Measurements from ENCODE around the gene ST6GALNAC3. TPM values are rescaled to one million over a fixed set of nuclear protein-coding genes. Genes with fewer than 3 reads are reported as not detected.
"Not testable (repeated sequence)": the region's sequence is repeated elsewhere in the genome, so short reads cannot be mapped to it uniquely, and the experiment has no call there.

The ST6GALNAC3 gene
- polyA plus RNA-seq, 4 donors = under 0.01 to 21.7 (median 2.6) TPM

DNA sequence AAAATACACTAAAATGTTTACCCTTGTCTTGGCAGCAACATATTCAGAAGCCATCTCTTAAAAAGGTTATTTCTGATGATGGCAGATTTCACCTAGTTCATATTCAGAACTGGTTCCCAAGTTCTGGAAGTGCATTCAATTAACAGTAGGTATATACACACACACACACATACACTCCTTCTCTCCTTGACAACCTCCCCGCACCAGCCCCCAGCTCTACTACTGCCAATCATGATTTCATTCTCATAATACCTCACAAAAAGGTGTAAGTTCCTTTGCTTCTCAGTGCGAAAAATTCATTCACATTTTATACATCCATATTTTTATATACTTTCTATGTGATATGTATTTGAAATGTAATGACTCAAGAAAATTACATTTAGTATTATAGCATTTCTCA lies 564.6 kb downstream of the ST6GALNAC3 start:
- Histone ChIP-seq H3K9me3 (ENCODE audit: control insufficient read depth in 2 of 2, insufficient read depth in 1 of 2, low read depth in 1 of 2, low read length in 1 of 2) (no peaks in the 10 kb centered on the region), H3K36me3 (ENCODE audit: control insufficient read depth in 3 of 3, insufficient read depth in 2 of 3, low read depth in 1 of 3, low read length in 3 of 3) (no peaks in the 10 kb centered on the region), H3K27me3 (ENCODE audit: control insufficient read depth in 3 of 3, insufficient read depth in 3 of 3, low read length in 3 of 3) (no peaks in the 10 kb centered on the region), H3K4me1 (ENCODE audit: control insufficient read depth in 3 of 3, insufficient read depth in 2 of 3, low read depth in 1 of 3, low read length in 2 of 3) (no peaks in the 10 kb centered on the region), H3K27ac (ENCODE audit: low read depth in 1 of 3, low read length in 2 of 3) (no peak overlapping the region), H3K4me3 (ENCODE audit: low read depth in 1 of 3, low read length in 3 of 3) (no peak overlapping the region)
- no peak for FAIRE-seq
- no peak for DNase-seq
- WGBS, 3 donors = 92 to 98% (median 94%) methylated on average over 2 of the region's 2 CpGs

DNA sequence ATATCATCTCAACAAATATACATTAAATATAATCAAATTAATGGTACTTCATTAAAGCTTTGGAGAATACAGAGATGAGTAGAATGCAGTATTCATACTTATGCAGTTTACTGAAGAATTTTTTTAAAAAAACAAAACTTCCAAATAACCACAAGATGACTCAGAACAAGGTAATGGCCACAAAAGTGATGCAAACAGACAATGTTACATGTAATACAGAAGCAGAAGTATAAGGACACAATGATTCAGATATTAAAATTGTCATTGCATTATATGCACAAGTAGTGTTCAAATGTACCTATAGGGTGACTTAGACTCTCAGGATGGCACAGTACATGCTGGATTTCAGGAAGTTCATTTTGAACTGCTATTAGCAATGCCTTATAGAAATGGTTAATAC lies 565.5 kb downstream of the ST6GALNAC3 start:
- no peak for DNase-seq
- no peak overlapping the region for H3K27ac ChIP-seq (ENCODE audit: low read depth in 1 of 3, low read length in 2 of 3)
- H3K9me3 ChIP-seq (ENCODE audit: control insufficient read depth in 2 of 2, insufficient read depth in 1 of 2, low read depth in 1 of 2, low read length in 1 of 2) = no peaks in the 10 kb centered on the region
- no peaks in the 10 kb centered on the region for H3K27me3 ChIP-seq (ENCODE audit: control insufficient read depth in 3 of 3, insufficient read depth in 3 of 3, low read length in 3 of 3)
- H3K4me3 ChIP-seq (ENCODE audit: low read depth in 1 of 3, low read length in 3 of 3) = no peak overlapping the region
- H3K4me1 ChIP-seq (ENCODE audit: control insufficient read depth in 3 of 3, insufficient read depth in 2 of 3, low read depth in 1 of 3, low read length in 2 of 3) = no peaks in the 10 kb centered on the region
- no peaks in the 10 kb centered on the region for H3K36me3 ChIP-seq (ENCODE audit: control insufficient read depth in 3 of 3, insufficient read depth in 2 of 3, low read depth in 1 of 3, low read length in 3 of 3)
- FAIRE-seq = no peak

DNA sequence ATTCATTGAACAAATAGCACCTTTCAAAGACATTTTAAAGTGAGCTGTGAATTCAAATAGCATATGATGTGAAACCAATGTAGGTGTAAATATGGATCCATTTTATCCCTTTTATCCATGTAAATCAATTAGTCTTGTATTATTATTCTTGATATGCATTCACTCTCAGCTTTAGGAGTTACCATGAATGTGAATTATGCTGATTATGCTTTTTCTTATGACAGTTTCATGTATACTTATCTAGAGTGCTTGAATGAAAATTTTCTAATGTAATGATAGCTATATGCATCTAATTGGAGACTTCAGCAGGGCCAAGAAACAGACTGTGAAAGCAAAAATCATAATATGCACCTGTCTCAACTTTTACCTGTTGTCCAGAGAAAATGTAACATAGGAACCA lies 566.2 kb downstream of the ST6GALNAC3 start:
- H3K27me3 ChIP-seq (ENCODE audit: control insufficient read depth in 3 of 3, insufficient read depth in 3 of 3, low read length in 3 of 3) = no peaks in the 10 kb centered on the region
- no peaks in the 10 kb centered on the region for H3K36me3 ChIP-seq (ENCODE audit: control insufficient read depth in 3 of 3, insufficient read depth in 2 of 3, low read depth in 1 of 3, low read length in 3 of 3)
- FAIRE-seq (no peak), DNase-seq (no peak)
- H3K4me1 ChIP-seq (ENCODE audit: control insufficient read depth in 3 of 3, insufficient read depth in 2 of 3, low read depth in 1 of 3, low read length in 2 of 3) = no peaks in the 10 kb centered on the region
- H3K27ac ChIP-seq (ENCODE audit: low read depth in 1 of 3, low read length in 2 of 3) = no peak overlapping the region
- H3K4me3 ChIP-seq (ENCODE audit: low read depth in 1 of 3, low read length in 3 of 3) = no peak overlapping the region
- H3K9me3 ChIP-seq (ENCODE audit: control insufficient read depth in 2 of 2, insufficient read depth in 1 of 2, low read depth in 1 of 2, low read length in 1 of 2) = no peaks in the 10 kb centered on the region

DNA sequence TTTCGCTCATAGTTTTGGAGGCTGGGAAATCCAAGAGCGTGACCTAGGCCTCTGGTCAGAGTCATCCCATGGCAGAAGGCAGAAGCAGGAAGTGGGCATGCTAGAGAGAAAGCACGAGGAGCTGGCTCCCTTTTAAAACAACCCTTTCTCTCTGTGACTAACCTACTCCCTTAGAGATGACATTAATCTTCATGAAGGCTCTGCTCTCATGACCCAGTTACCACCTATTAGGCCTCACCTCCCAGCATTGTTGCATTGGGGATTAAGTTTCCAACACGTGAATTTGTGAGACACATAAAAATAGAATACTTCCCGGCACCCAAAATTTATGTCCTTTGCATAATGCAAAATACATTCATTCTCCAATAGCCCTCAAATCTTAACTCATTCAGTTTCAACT lies 569.6 kb downstream of the ST6GALNAC3 start:
- Histone ChIP-seq H3K36me3 (ENCODE audit: control insufficient read depth in 3 of 3, insufficient read depth in 2 of 3, low read depth in 1 of 3, low read length in 3 of 3) (no peaks in the 10 kb centered on the region), H3K4me3 (ENCODE audit: low read depth in 1 of 3, low read length in 3 of 3) (no peak overlapping the region), H3K4me1 (ENCODE audit: control insufficient read depth in 3 of 3, insufficient read depth in 2 of 3, low read depth in 1 of 3, low read length in 2 of 3) (no peaks in the 10 kb centered on the region), H3K9me3 (ENCODE audit: control insufficient read depth in 2 of 2, insufficient read depth in 1 of 2, low read depth in 1 of 2, low read length in 1 of 2) (no peaks in the 10 kb centered on the region), H3K27me3 (ENCODE audit: control insufficient read depth in 3 of 3, insufficient read depth in 3 of 3, low read length in 3 of 3) (no peaks in the 10 kb centered on the region), H3K27ac (ENCODE audit: low read depth in 1 of 3, low read length in 2 of 3) (no peak overlapping the region)
- DNase-seq = no peak
- 82 to 87% (median 83%) methylated on average over 5 of the region's 5 CpGs for whole genome bisulfite sequencing, 3 donors
- FAIRE-seq = no peak

DNA sequence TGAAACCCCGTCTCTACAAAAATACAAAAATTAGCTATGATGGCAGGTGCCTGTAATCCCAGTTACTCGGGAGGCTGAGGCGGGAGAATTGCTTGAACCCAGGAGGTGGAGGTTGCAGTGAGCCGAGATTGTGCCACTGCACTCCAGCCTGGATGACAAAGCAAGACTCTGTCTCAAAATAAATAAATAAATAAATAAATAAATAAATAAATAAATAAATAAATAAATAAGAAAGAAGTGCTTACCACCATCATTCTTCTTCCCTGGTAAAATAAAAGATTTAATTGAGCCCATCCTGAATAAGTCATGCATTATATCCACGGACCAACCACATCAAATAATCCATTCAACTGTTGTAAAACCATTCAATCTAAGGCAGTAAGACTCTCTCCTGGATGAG lies 578.3 kb downstream of the ST6GALNAC3 start:
- FAIRE-seq; H3K27me3 ChIP-seq (ENCODE audit: control insufficient read depth in 3 of 3, insufficient read depth in 3 of 3, low read length in 3 of 3); H3K27ac ChIP-seq (ENCODE audit: low read depth in 1 of 3, low read length in 2 of 3); DNase-seq; H3K4me3 ChIP-seq (ENCODE audit: low read depth in 1 of 3, low read length in 3 of 3); H3K36me3 ChIP-seq (ENCODE audit: control insufficient read depth in 3 of 3, insufficient read depth in 2 of 3, low read depth in 1 of 3, low read length in 3 of 3); H3K4me1 ChIP-seq (ENCODE audit: control insufficient read depth in 3 of 3, insufficient read depth in 2 of 3, low read depth in 1 of 3, low read length in 2 of 3): not testable (repeated sequence)
- WGBS, 3 donors = 89 to 93% (median 92%) methylated on average over 5 of the region's 5 CpGs
- peaks cover 2 to 11% of the 10 kb centered on the region in 2 donors for H3K9me3 ChIP-seq (ENCODE audit: control insufficient read depth in 2 of 2, insufficient read depth in 1 of 2, low read depth in 1 of 2, low read length in 1 of 2)

DNA sequence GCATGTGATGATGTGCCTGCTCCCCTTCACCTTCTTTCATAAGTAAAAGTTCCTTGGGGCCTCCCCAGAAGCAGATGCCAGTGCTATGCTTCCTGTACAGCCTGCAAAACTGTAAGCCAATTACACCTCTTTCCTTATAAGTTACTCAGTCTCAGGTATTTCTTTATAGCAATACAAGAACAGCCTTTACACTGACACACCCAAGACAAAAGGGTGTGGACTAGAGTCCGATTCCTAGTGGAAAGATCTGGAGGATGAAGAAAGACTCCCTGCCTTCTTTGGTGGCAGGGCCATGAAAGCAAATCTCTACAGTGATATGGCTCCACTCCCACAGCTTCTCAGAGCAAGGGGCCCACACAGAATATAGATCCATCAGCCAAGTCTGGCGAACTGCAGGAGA lies 583.1 kb downstream of the ST6GALNAC3 start:
- FAIRE-seq (no peak), DNase-seq (peak; percentile 32 to 67)
- no peak overlapping the region for H3K27ac ChIP-seq (ENCODE audit: low read depth in 1 of 3, low read length in 2 of 3)
- H3K4me3 ChIP-seq (ENCODE audit: low read depth in 1 of 3, low read length in 3 of 3) = no peak overlapping the region
- no peaks in the 10 kb centered on the region for H3K27me3 ChIP-seq (ENCODE audit: control insufficient read depth in 3 of 3, insufficient read depth in 3 of 3, low read length in 3 of 3)
- peaks cover 0 to 9% of the 10 kb centered on the region in 2 donors for H3K9me3 ChIP-seq (ENCODE audit: control insufficient read depth in 2 of 2, insufficient read depth in 1 of 2, low read depth in 1 of 2, low read length in 1 of 2)
- WGBS, 3 donors = 47 to 71% (median 54%) methylated on average over 2 of the region's 2 CpGs
- no peaks in the 10 kb centered on the region for H3K4me1 ChIP-seq (ENCODE audit: control insufficient read depth in 3 of 3, insufficient read depth in 2 of 3, low read depth in 1 of 3, low read length in 2 of 3)
- no peaks in the 10 kb centered on the region for H3K36me3 ChIP-seq (ENCODE audit: control insufficient read depth in 3 of 3, insufficient read depth in 2 of 3, low read depth in 1 of 3, low read length in 3 of 3)

DNA sequence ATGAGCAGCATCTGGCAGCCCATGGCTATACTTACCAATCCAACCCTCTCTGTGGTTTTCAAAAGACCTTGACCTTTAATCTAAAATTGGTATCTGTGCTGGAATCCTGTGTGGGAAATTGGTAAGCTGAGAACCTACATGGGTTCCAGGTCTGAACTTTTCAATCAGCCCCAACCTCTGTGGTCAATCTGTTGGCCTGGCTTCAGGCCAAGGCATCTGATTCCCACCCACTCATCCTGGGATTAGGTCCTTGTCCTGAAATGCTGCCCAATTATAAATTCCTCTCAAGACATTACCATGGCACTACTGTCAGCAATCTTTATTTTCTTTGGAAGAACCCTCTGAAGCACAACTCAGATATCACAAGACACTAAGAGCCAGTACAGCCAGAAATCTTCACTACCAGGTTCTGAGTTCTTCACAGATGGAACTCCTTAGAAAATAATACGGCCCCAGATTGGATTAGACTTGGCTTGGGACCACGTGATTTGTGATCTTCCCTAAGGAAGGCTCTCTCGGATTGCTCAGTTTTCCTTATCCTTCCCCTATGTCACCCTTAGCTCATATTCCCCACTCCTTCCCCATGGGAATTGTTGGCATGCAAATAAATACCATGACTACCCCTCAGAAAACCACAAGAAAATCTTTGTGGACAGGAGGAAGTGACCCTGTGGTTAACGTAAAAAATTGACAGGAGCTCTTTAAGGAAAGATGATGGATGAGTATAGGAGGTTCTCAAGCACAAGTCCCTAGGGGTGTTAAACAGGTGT lies 584.8 kb downstream of the ST6GALNAC3 start:
- Histone ChIP-seq H3K4me3 (ENCODE audit: low read depth in 1 of 3, low read length in 3 of 3) (no peak overlapping the region), H3K9me3 (ENCODE audit: control insufficient read depth in 2 of 2, insufficient read depth in 1 of 2, low read depth in 1 of 2, low read length in 1 of 2) (peaks cover 0 to 9% of the 10 kb centered on the region in 2 donors), H3K4me1 (ENCODE audit: control insufficient read depth in 3 of 3, insufficient read depth in 2 of 3, low read depth in 1 of 3, low read length in 2 of 3) (no peaks in the 10 kb centered on the region), H3K36me3 (ENCODE audit: control insufficient read depth in 3 of 3, insufficient read depth in 2 of 3, low read depth in 1 of 3, low read length in 3 of 3) (no peaks in the 10 kb centered on the region), H3K27ac (ENCODE audit: low read depth in 1 of 3, low read length in 2 of 3) (no peak overlapping the region), H3K27me3 (ENCODE audit: control insufficient read depth in 3 of 3, insufficient read depth in 3 of 3, low read length in 3 of 3) (no peaks in the 10 kb centered on the region)
- DNase-seq (no peak), FAIRE-seq (no peak)
- 61 to 85% (median 79%) methylated on average over 4 of the region's 4 CpGs for WGBS, 3 donors

DNA sequence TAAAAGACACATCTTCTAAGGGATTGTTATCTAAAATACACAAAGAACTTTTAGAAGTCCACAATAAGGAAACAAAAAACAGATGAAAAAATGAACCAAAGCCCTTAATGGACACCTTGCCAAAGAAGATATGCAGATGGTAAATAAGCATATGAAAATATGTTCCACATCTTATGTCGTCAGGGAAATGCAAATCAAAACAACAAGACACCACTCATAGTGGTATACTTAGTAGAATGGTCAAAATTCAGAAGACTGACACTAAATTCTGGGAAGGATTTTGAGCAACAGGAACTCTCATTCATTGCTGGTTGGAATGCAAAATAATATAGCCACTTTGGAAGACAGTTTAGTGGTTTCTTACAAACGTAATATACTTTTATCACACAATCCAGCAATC lies 587.0 kb downstream of the ST6GALNAC3 start:
- Histone ChIP-seq H3K4me3 (ENCODE audit: low read depth in 1 of 3, low read length in 3 of 3) (no peak overlapping the region), H3K27ac (ENCODE audit: low read depth in 1 of 3, low read length in 2 of 3) (no peak overlapping the region), H3K36me3 (ENCODE audit: control insufficient read depth in 3 of 3, insufficient read depth in 2 of 3, low read depth in 1 of 3, low read length in 3 of 3) (no peaks in the 10 kb centered on the region), H3K27me3 (ENCODE audit: control insufficient read depth in 3 of 3, insufficient read depth in 3 of 3, low read length in 3 of 3) (no peaks in the 10 kb centered on the region), H3K9me3 (ENCODE audit: control insufficient read depth in 2 of 2, insufficient read depth in 1 of 2, low read depth in 1 of 2, low read length in 1 of 2) (peaks cover 0 to 9% of the 10 kb centered on the region in 2 donors), H3K4me1 (ENCODE audit: control insufficient read depth in 3 of 3, insufficient read depth in 2 of 3, low read depth in 1 of 3, low read length in 2 of 3) (no peaks in the 10 kb centered on the region)
- 24 to 48% (median 30%) methylated on average over 2 of the region's 2 CpGs for WGBS, 3 donors
- DNase-seq = no peak
- no peak for FAIRE-seq

DNA sequence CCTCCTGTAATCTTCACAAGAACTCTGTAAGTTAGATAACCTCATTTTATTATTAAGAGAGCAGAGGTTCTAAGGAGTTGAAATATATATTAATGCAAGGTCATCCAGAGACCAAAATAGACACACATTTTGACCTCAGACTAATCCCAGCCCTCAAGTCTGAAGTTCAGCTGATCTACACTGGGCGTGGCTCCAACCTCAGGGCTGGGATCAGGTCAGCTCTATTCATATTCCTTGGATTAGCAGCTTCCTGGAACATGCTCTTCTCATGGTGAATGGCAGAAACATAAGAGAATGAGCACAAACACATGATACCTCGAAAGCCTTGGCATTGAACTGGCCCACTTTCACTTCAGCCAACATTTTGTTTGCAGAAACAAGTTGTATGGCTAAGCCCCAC lies 592.0 kb downstream of the ST6GALNAC3 start:
- H3K27me3 ChIP-seq (ENCODE audit: control insufficient read depth in 3 of 3, insufficient read depth in 3 of 3, low read length in 3 of 3) = no peaks in the 10 kb centered on the region
- FAIRE-seq (no peak), DNase-seq (peak; percentile 57 to 78)
- no peak overlapping the region for H3K4me3 ChIP-seq (ENCODE audit: low read depth in 1 of 3, low read length in 3 of 3)
- no peak overlapping the region for H3K27ac ChIP-seq (ENCODE audit: low read depth in 1 of 3, low read length in 2 of 3)
- H3K9me3 ChIP-seq (ENCODE audit: control insufficient read depth in 2 of 2, insufficient read depth in 1 of 2, low read depth in 1 of 2, low read length in 1 of 2) = peaks cover 0 to 3% of the 10 kb centered on the region in 2 donors
- H3K36me3 ChIP-seq (ENCODE audit: control insufficient read depth in 3 of 3, insufficient read depth in 2 of 3, low read depth in 1 of 3, low read length in 3 of 3) = no peaks in the 10 kb centered on the region
- 16 to 47% (median 25%) methylated on average over 2 of the region's 2 CpGs for WGBS, 3 donors
- no peaks in the 10 kb centered on the region for H3K4me1 ChIP-seq (ENCODE audit: control insufficient read depth in 3 of 3, insufficient read depth in 2 of 3, low read depth in 1 of 3, low read length in 2 of 3)

Measured in small intestine (tissue), 7 donors.